Esophagus squamous epithelium (tissue), 4 donors: Measurements from ENCODE around the gene CAB39L.

ENCODE experiments used
- CTCF ChIP-seq, 6 experiments: fragments of 450-650 bp in 4 of 6; fragments of 200-600 bp in 2 of 6; sonication (generic) in 2 of 6; IDR thresholded peaks; one replicate each; pipeline ENCODE4 v1.5.1; 2016 to 2019; ENCODE audit warnings: antibody characterized with exemption in 6 of 6, mild to moderate bottlenecking in 4 of 6, moderate library complexity in 4 of 6
- POLR2A ChIP-seq, 4 donors: fragments of 450-650 bp; IDR thresholded peaks; one replicate each; pipeline ENCODE4 v1.6.1; 2017; ENCODE audit warnings: antibody characterized with exemption in 4 of 4, mild to moderate bottlenecking in 4 of 4, moderate library complexity in 3 of 4

GRCh38 chr13:49481788-49482187 lies 37.9 kb upstream of the CAB39L start:
- TF ChIP-seq POLR2A (IDR thresholded peaks at IDR 0.05), result no peak
- no peak for TF ChIP-seq CTCF (IDR thresholded peaks at IDR 0.05)
